GM04503 (cell line): ENCODE measurements around the gene SPTBN2.
"Not testable (repeated sequence)": the region's sequence is repeated elsewhere in the genome, so short reads cannot be mapped to it uniquely, and the experiment has no call there.

Source experiments
- DNase-seq: peaks from one replicate; pipeline ENCODE4 v3.0.0-alpha.2; 2012; ENCODE audit warnings: low read depth

SPTBN2 gene

GRCh38 chr11:66684635-66685034, 44.4 kb downstream of the SPTBN2 start:
- no peak for DNase-seq

- no peak for DNase-seq
Measured at GRCh38 chr11:66683877-66684276, 45.1 kb downstream of the SPTBN2 start.

DNA sequence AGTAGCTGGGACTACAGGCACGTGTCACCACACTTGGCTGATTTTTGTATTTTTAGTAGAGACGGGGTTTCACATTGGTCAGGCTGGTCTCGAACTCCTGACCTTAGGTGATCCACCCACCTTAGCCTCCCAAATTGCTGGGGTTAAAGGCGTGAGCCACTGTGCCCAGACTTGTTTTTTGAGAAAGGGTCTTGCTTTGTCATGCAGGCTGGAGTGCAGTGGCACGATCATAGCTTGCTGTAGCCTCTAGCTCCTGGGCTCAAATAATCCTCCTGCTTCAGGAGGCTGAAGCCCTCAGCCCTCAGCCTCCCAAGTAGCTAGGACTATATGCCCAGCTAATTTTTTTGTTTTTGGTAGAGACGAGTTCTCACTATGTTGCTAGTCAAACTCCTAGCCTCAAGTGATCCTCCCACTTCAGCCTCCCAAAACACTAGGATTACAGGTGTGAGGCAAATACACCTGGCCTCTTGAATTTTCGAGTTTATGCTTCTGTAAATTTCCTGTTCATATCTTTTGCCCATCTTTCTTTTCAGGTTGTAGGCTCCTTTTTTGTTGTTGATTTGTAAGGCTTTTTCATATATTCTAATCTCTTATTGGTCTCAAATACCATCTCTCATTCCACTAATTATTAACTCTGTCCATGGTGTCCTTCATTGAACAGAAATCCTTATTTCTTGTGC, 47.9 kb downstream of the SPTBN2 start:
- no peak for DNase-seq

DNA sequence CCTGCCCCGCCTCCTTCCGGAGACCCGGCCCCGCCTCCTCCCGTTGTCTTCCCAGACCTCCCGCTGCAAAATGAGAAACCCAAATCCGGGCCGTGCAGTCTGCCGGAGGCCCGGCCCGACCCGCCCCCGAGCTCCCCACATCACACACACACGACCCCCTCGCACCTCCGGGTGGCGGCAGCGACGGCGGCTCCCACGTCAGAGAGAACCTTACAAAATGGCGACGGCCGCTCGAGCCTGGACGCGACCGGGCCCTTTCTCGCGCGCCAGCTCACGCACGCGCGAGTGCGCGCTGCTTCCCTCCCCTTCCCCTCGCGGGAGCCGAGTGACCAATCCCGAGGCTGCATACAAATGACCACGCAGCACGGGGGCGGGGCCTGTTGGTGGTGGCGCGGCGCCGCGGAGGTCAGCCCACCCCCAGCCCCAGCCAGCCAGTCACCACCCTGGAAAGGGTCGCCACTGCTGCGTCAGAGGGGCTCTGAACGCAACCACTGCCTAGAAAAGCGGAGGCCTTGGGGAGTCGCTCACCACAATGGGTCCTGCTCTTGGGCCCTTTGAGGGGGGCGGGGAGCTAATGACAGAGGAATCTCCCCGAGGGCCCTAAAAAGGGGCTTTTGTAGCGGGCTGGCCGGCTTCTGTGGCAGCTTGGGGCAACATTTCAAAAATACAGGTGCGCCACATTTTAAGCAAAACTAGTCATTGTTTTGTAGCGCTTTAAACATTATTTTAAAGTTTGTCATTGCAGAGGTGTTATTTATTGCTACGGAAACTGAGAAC, 51.2 kb downstream of the SPTBN2 start, which contains the start of gene RBM4B:
Gene RBM4B, minus strand, starts transcription at position 289 of the 777 bp plus-strand sequence. CDS start 808 bp downstream, outside the sequence.
- peak; percentile 71 for DNase-seq

DNA sequence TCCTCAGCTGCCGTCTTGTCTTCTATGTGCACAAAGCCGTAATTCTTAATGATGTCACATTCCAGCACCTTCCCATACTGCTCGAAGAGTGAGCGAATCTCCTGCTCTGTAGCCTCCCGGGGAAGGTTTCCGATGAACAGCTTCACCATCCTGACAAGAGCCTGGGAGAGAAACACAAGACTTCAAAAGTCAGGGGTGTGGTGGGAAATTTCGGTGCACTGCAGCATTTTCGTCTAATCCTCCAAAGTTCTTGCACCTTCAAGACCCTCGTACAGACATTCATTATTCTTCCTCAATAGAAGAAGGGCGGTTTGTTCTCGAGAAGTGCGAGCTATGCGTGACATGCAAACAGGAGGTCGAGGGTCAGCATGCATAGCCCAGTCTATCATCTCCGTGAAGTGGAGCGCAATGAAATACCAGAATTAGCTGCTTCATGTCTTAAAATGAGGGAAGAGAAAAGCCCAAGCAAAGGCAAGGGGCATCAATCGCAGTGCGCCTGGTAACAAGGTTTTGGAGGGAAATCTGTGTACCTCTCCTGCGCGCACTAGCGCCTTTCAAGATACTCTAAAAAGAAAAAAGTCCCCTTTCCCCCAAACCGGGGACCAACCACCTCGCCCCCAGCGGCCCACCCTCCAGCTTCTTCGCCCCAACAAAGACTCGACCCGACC, 52.0 kb downstream of the SPTBN2 start:
- no peak for DNase-seq

DNA sequence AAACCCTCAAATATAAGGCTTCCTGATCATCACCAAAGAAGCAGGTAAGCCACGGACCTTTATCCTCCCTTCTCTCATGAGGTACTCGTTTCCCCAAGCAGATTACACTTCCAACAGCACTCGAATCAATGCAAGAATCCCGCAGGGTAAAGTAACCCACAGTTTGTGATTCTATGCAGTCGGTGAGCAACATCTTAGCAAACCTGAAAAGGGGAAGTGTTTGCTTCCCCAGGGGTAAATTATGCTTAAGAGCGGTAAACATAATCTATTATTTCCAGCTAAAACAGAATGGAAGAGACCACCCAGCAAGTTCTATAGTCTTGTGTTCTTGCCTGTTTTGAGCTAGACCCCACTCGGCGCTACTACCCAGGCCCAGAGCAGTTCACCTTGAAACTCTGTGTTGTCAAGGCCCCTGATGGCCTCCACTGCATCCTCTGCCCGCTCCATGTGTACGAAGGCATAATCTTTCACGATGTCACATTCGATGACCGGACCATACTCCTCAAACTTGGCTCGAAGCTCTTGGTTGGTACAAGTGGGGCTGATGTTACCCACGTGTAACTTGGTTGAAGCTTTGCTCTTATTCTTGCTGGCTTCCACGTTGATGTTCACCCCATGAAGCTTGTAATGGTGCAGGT, 52.6 kb downstream of the SPTBN2 start:
- DNase-seq = no peak

DNA sequence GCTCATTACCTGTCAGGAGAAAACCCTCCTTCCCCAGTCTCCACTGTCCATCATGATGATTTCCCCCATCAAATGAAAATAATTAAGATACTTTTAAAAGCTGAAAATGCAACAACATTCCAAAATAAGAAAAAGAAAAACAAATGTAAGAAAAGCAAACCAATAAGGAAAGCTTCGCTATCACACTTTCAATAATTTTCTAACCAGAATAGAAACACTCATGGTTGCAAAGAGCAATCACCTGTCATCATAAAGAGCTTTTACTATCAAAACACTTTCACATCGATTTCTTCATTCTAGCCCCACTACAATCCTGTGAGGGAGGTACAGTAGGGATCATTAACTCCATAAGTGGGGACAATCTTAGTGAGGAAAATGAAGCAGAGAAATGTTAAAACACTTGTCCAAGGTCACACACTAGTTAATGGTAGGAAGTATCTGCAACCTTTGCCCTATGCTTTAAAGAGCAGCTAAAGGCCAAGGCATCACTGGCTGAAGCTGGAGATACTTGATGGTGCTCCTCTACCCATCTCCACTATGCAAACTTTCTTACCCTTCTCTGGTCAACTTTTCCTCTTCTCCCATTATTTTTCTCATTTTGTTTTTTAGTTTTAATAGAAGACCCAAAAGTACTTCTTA, 53.9 kb downstream of the SPTBN2 start:
- DNase-seq = no peak

DNA sequence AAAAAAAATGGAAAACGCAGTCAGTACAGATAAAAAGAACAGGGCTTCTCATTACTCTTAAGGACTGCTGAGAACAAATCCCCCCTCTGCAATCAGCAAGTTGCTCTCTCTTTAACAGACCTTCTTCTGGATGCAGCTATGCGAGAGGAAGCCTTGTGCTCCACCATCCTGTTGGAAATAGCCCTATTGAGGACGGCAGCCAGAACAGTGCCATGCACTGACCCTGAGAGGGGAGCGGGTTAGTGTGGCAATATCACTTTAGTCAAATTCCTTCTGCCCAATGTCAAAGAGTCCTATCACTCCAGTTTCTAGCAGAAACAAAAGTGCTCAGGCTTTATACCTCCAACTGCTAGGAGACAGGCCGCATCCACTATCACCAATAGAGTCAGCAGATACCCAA, 58.2 kb downstream of the SPTBN2 start:
- no peak for DNase-seq

DNA sequence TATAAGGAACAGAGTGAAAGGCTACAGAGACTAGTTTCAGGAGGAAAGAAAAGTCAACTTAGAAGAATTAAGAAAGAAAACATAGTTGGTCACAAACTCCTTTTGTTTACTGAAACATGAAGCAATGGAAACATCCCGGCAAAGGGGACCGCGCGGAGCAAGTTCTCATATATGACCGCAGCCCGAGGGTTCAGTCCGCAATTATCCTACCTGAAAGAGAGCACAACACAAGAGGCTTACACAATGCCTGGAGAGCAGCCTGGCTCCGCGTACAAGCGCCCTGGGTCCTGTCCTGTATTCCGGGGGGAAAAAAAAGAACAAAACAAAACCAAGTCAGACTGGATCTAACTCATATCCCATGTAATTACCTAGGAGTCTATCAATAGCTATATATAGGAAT, 63.6 kb downstream of the SPTBN2 start:
- no peak for DNase-seq

DNA sequence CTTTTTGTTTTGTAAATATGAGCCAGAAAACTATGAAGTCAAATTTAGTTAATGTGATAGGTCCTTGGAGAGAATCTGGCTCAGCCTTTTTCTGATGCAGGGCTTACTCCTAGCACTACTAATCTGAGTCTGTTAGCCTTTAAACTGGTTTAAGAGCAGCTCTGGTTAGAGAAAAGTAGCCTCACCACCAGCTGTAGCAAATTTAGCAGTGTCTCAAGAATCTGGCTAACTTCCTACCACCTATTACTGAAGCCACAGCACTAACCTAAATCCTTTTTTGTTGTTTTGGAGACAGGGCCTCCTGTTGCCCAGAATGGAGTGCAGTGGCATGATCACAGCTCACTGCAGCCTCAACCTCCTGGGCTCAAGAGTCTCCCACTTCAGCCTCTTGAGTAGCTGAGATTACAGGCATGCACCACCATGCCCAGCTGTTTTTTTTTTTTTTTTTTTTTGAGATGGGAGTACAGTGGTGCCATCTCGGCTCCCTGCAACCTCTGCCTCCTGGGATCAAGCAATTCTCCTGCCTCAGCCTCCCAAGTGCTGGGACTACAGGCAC, 65.2 kb downstream of the SPTBN2 start:
- no peak for DNase-seq

DNA sequence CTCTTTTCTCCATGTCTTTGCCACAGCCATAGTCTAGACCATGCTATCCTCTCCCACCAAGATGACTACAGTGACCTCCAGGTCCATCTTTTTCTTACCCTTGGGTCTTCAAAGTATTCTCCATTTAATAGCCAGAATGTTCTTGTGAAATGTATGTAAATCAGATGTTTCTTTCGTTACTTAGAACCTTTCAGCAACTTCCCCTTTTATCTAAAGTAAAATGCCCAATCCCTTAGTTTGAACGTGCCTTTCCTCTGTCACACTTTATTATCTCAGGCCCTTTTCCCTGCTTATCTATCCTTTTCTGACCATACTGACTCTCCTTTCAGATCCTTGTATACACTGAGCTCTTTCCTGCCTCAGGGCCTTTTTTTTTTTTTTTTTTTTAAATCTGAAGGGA, 69.3 kb downstream of the SPTBN2 start:
- DNase-seq = no peak

GRCh38 chr11:66653123-66653522, 75.9 kb downstream of the SPTBN2 start:
- no peak for DNase-seq

DNA sequence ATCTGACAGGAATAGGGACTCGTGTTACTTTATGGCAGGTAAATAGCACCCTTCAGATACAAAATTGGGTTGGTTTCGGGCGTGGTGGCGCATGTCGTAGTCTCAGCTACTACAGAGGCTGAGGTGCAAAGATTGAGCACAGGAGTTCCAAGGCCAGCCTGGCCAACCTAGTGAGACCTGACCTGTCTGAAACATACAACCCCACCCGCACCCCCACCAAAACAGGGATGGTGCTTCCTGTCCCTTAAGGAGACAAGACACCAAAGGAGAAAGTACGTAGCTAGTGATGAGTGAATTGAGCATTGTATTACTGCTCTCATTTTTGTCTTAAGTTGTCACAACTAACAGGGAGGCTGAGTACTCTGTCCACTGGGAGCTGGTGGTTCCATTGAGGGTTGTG, 76.4 kb downstream of the SPTBN2 start:
- no peak for DNase-seq

DNA sequence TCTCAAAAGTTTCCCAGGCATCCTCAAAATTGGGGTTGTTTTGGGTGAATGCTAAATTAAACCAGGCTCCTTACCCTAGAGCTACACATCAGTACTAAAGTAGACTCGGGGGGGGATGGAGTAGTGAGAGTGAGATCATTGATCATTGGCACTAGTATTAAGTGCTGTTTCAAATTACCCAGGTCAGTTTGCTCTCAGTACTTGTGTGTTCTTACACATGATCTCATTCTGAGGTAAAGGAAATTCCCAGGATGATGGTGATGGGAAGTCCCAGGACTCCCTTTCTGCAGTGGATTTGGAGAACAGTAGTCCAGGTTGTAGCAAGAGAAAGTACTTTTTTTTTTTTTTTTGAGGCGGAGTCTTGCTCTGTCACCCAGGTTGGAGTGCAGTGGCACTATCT, 78.0 kb downstream of the SPTBN2 start:
- no peak for DNase-seq

- DNase-seq = no peak
Measured at GRCh38 chr11:66649903-66650302, 79.1 kb downstream of the SPTBN2 start.

DNA sequence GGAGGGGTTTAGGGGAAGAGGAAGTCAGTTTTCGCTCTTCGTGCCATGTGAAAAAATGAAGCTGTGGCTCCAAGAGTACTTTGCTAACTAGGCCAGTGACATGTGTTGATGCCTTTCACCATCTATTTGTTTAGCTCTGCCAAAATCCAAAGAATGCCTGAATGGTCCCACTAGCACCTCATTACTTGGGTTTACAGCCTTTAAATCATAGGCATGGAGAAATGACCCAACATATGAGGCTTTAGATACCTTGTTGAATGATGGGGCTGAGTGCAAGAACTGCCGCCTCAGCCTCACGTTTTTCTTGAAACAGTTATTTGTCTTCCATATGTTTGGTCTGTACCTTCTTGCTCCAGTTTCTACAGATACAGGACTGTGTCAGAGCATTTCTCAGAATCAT, 82.2 kb downstream of the SPTBN2 start:
- DNase-seq = no peak

DNA sequence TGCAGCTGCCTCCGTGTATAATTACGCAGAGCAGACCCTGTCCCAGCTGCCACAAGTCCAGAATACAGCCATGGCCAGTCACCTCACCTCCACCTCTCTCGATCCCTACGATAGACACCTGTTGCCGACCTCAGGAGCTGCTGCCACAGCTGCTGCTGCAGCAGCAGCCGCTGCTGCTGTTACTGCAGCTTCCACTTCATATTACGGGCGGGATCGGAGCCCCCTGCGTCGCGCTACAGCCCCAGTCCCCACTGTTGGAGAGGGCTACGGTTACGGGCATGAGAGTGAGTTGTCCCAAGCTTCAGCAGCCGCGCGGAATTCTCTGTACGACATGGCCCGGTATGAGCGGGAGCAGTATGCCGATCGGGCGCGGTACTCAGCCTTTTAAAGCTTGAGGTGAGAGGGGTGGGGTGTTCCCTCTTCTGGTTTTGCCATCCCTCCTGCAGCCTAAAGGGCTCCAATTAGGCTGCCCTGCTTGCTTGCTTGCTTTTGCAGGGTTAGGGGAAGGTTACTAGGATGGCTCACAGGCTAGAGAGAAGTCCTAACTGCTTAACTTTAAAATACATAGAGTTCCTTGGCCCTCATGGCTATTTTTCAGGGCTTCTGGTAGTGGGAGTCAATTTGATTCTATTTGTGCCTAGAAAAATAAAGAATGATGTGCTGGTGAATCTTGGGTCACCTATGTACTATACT, 85.1 kb downstream of the SPTBN2 start:
- DNase-seq = no peak

DNA sequence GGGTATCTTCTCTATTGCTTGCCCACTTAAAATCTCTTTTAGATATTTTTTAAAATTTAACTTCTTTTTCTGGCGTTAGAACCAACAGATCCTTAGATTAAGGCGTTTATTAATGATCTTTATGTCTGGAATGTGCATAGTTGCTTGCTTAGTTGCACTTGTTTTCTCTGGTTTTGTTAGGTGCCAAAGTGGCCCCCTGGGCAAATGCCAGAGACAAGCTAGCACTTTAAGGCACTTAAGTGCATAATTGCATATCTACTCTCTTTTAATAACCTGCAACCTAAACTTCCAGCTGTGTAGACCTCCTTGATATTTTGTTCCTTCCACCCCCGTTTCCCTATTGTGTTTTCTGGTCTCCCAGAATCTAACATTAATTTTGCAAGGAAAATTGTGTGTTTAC, 87.2 kb downstream of the SPTBN2 start:
- DNase-seq = no peak

DNA sequence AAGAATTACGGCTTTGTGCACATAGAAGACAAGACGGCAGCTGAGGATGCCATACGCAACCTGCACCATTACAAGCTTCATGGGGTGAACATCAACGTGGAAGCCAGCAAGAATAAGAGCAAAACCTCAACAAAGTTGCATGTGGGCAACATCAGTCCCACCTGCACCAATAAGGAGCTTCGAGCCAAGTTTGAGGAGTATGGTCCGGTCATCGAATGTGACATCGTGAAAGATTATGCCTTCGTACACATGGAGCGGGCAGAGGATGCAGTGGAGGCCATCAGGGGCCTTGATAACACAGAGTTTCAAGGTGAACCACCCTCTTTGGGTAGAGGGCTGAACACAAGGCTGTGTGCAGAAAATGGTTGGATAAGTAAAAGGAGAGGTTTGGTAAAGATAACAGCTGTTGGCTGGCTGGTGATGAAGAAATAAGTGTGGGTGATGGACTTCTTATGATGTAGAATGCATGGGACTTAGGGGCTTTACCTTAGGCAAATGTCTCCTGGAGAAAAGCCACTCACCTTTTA, 89.1 kb downstream of the SPTBN2 start:
- not testable (repeated sequence) for DNase-seq

GRCh38 chr11:66639066-66639813, 89.8 kb downstream of the SPTBN2 start:
- no peak for DNase-seq
